SU-DHL-6 (cell line): ENCODE data around the gene KATNIP.

Experiments
- CTCF ChIP-seq: fragments of 200-600 bp; sonication (generic); IDR thresholded peaks from one replicate; pipeline ENCODE4 v1.5.1; 2017; ENCODE audit warnings: antibody characterized with exemption, mild to moderate bottlenecking, low read length, moderate library complexity; ENCODE audit not compliant: insufficient read depth, poor library complexity, severe bottlenecking
- EZH2phosphoT487 ChIP-seq: fragments of 200-600 bp; sonication (generic), shearing (Covaris generic); conservative IDR thresholded peaks from 2 replicates; pipeline ENCODE4 v1.6.1; 2018; ENCODE audit warnings: mild to moderate bottlenecking, antibody characterized with exemption, low read length, moderate library complexity, mixed read lengths

- TF ChIP-seq CTCF, result no peak
- TF ChIP-seq EZH2phosphoT487, result no peak
Measured at GRCh38 chr16:27568077-27568476, 18.1 kb downstream of the KATNIP start.
